AG09319 (cell line): ENCODE data around the gene ZNF648.
A peak's percentile ranks its signal among the peaks of the same experiment; 100 is the strongest.

Source experiments
- DNase-seq: peaks from one replicate; pipeline ENCODE4 v3.0.0-alpha.2; 2010; ENCODE audit warnings: low read depth; ENCODE audit errors: extremely low read depth
- TF ChIP-seq, protein P1 (sequence below): IDR thresholded peaks from 2 replicates; pipeline ENCODE4 v1.5.1; 2011; ENCODE audit warnings: low read depth, mild to moderate bottlenecking, inconsistent platforms, low read length, moderate library complexity

Gene ZNF648

DNA sequence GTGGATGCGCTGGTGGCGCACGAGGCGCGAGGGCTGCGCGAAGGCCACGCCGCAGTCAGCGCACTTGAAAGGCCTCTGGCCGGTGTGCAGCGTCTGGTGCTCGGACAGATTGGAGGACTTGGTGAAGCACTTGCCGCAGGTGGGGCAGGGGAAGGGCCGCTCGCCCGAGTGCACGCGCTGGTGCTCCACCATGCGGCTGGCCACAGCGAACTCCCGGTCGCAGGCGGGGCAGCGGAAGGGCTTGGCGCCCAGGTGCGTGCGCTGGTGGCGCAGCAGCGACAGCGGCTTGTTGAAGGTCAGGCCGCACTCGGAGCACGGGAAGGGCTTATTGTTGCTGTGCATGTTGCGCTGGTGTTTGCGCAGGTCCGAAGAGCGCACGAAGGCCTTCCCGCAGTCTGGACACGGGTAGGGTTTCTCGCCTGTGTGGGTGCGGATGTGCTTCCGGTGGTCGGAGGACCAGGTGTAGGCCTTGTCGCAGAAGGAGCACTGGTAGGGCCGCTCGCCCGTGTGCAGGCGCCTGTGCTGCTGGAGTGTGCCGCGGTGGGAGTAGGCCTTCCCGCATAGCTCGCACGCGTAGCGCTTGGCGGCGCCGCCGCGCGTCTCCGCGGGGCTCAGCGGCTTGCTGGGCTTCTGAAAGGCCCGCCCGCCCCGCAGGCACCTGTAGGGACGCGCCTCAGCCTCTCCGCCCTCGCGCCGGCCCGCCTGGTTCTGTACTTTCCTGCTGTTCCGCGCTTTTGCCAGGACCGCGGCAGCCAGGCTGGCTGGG is 4.7 kb downstream of the ZNF648 start:
- DNase-seq = no peak
- TF ChIP-seq, protein P1, sequence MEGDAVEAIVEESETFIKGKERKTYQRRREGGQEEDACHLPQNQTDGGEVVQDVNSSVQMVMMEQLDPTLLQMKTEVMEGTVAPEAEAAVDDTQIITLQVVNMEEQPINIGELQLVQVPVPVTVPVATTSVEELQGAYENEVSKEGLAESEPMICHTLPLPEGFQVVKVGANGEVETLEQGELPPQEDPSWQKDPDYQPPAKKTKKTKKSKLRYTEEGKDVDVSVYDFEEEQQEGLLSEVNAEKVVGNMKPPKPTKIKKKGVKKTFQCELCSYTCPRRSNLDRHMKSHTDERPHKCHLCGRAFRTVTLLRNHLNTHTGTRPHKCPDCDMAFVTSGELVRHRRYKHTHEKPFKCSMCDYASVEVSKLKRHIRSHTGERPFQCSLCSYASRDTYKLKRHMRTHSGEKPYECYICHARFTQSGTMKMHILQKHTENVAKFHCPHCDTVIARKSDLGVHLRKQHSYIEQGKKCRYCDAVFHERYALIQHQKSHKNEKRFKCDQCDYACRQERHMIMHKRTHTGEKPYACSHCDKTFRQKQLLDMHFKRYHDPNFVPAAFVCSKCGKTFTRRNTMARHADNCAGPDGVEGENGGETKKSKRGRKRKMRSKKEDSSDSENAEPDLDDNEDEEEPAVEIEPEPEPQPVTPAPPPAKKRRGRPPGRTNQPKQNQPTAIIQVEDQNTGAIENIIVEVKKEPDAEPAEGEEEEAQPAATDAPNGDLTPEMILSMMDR = no peak

DNA sequence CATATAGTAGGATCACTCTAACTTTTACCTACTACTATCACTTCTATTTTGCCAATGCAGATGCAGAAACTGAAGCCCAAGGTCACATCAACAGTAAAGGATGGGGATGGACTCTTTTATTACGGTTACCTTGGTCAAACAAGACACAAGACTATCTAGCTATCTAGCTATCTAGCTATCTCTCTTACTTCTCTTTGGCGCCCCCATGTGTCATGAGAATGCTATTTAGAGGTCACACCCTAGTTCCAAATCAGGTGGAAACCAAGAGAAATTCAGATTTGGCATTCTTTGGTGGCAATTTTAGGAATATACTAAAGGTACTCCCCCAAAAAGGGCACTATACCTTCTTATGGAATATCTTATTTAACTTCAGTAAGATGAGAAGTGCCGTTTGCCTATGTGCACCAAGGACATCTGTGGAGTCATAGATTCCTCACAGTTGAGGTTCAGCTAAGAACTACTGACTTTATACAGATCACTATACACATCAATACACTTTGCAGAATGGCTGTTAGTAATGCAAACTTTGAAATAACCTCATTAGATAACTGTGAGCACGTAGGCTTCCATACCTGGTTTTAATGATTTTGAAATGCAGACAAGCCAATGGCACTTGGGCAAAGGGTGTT is 6.7 kb downstream of the ZNF648 start:
- no peak for DNase-seq
- TF ChIP-seq, protein P1 = peak; percentile 48

DNA sequence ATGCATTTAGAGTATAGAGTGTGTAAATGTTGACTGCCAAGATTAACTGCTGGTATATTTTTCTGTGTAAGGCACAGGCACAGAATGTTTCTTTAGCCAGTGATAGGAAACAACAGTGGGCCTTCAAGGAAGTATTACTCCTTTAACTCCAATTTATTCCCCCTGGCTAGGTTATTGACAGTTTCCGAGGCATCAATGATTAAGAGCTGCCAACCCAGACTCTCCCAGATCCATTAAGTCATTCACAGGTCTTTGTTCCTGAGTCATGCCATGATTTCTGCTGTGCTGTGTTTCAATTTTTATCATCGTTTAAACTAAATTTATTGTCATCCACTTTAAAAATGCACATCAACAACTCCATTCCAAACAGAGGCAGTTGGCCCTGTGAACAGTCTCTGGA is 9.2 kb downstream of the ZNF648 start:
- TF ChIP-seq, protein P1 = no peak
- no peak for DNase-seq

DNA sequence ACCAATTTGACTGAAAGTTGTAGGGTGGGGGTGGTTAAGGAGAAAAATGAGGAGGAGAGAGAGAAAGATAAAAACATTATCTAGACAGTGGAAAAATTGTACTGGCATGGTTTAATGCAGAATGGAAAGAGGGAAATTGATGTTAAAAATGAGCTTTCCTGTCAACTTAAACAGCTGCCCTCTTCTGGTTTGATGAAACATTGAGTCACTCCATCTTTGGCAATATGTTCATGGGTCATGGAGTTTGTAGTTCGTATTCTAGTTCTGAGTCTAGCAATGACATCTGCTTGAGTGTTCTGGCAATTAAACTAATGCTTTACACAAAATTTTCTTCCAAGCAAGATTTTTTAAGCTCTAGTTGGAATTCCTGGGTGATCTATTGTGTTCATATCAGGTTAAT is 9.6 kb downstream of the ZNF648 start:
- DNase-seq = no peak
- TF ChIP-seq, protein P1 = no peak

DNA sequence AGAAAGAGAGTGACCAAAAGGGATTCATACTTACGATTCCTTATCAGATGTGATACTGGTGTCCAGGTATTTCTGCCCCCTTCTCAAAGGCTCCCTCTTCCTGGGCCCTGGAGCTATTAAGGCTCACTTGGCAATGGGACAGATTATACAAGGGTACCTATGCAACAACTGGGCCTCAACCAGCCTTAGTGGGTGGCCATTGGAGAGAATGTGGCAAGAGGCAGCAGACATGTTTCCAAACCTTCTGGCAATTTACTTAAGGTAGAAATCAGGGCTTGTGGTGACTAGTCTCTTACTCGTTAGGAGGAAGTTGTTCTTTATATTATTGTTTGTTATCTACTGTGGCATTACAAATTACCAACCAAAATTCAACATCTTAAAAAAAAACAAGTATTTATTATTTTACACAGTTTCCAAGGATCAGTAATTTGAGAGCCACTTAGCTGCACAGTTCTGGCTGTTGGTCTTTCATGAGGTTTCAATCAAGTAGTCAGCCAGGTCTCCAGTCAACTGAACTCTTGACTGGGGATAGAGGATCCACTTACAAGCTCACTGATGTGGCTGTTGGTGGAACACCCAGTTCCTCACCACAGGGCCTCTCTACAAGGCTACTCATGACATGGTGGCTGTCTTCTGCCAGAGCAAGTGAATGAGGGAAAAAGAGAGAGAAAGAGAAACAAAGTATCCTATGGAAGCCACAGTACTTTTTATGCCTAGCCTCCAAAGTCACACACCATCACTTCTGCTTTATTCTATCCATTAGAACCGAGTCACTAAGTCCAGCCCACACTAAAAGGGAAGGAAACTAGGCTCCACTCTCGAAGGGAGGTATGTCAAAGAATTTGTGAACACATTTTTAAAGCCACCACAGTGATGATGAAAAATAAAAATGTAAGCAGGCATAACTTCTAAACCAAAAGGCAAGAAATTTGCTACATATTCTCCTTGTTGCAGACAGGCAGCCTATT is 10.7 kb downstream of the ZNF648 start:
- DNase-seq = no peak
- TF ChIP-seq, protein P1 = no peak

DNA sequence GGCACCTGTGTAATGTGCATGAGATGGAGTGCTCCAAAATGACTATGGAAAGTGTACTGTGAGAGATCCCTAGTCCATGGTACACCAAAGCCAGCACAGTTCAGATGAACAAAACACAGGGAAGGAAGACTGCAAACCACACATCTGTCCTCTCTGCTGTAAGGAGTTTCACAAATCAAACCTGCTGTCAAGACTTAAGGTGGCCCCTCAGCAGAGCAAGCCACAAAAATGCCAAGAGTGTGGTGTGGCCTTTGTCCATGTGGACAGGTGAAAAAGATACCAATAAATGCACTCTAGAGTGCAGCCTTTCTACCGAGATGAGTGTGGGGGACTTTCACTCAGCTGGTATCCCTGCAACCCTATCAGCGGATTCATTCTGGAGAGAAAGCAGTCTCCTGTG is 12.9 kb downstream of the ZNF648 start:
- no peak for DNase-seq

More for the DNA sequence above, 12.9 kb downstream of the ZNF648 start:
- TF ChIP-seq, protein P1 = no peak
